Frontal cortex (tissue), 4 donors: Measurements from ENCODE around the gene MAP2K1. TPM values are rescaled to one million over a fixed set of nuclear protein-coding genes. Genes with fewer than 3 reads are reported as not detected.
"Not testable (repeated sequence)": the region's sequence is repeated elsewhere in the genome, so short reads cannot be mapped to it uniquely, and the experiment has no call there.

ENCODE experiments used
- DNase-seq, 2 donors: peaks; one replicate each; pipeline ENCODE4 v3.0.0; 2012; ENCODE audit warnings: low spot score in 2 of 2
- FAIRE-seq: peaks from 2 replicates; lab custom pipeline; 2012; peaks lifted over from hg19 to GRCh38; lab: Jason Lieb, UNC
- total RNA-seq: library from RNA; depleted of rRNA; stranded (reverse); fragments of >200 nt; gene quantifications from one replicate; pipeline ENCODE4 v1.2.3, GENCODE V29; 2014
- donor health status: control.
- donor health status: control.
- donor health status: control.

The MAP2K1 gene
- total RNA-seq, 1 donor from 2014 or later, result 31.0 TPM

DNA sequence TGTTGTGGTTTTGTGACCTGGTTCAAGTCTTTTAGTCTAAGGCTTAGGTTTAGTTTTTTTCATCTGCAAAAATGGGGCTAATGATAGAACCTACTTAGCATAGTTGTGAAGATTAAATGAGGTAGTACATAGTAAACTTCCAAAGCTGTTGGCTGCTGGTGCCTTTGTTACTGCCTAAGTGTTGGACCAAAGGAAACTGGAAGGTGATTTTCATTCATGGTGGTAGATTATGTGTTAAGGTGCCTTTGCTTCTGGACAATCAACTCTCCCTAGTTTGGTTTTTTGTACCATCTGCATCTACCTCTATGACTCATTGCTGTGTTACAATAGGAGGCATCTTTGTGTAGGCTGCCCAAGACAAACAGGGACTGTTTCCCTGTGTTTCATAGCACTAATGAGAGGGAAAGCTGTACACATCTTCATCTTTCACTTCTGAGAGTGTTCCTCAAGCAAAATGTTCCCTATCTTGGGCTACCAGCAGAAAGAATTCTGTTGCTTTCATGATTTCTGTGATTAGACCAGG is 3.2 kb downstream of the MAP2K1 start:
- DNase-seq (no peak), FAIRE-seq (no peak)

DNA sequence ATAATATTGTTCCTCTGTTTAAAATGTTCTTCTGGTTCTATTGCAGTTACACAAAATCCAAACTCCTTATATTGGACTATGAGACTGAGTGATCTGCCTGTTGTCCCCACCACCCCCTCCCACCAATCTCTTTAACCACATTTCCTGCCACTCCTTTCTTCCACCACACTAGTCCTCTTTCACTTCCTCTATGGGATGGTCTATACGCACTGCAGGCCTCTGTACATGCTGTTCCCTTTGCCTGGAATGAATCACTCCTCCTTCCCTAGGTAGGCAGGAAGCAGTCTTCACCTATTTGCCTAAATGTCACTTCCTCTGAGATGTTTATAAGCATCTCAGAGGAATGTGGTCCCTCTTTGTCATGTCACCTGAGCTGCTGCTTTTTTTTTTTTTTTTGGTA is 4.0 kb downstream of the MAP2K1 start:
- FAIRE-seq, result no peak
- no peak for DNase-seq

DNA sequence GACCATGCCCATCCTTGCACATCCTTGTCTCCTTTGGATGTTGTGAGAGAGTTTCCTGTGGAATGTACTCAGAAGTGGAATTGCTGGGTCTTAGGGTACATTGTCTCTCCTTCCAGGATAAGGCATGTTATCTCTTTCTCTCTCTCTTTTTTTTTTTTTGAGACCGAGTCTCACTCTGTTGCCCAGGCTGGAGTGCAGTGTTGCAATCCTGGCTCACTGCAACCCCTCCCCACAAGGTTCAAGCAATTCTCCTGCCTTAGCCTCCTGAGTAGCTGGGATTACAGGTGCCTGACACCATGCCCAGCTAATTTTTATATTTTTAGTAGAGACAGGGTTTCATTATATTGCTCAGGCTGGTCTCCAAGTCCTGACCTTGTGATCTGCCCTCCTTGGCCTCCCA is 6.3 kb downstream of the MAP2K1 start:
- DNase-seq, FAIRE-seq: not testable (repeated sequence)

DNA sequence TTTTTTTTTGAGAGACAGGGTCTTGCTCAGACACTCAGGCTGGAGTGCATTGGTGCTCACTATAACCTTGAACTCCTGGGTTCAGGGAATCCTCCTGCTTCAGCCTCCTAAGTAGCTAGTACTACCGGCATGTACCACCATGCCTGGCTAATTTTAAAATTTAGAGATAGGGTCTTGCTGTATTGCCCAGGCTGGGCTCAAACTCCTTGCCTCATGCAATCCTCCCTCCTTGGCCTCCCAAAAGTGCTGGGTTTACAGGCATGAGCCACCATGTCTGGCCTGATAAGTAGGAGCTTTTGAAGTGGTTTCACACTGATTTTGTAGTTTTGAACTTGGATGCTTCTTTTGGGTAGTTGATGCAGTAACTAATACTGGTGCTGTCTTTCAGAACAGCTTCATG is 7.8 kb downstream of the MAP2K1 start:
- FAIRE-seq (no peak), DNase-seq (no peak)

DNA sequence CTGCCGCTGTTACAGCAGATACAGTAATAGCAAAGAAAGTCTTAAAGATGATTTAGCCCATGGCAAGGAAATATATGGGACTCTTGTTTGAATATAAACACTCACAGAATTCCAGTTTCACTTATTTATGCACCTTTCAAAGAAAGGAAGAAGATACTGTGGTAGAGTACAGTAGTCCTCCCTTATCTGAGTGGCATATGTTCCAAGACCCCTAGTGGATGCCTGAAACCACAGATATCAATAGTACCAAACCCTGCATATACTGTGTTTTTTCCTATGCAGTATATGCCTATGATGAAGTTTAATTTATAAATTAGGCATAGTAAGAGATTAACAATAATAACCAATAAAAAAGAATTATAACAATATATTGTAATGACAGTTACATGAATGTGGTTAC is 8.2 kb downstream of the MAP2K1 start:
- FAIRE-seq (no peak), DNase-seq (no peak)

DNA sequence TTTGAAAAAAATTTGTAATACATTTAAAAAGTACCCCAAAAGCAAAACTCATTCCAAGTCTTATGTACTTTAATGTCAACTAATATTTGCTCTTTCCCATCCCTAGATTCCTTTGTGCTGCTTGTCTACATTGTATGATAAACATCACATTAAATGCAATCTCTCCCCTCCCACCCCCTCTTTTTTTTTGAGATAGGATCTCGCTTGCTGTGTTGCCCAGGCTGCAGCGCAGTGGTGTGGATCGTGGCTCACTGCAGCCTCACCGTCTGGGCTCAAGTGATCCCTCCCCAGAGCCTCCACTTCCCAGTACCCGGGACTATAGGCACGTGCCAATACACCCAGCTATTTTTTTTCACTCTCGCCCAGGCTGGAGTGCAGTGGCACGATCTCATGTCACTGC is 12.6 kb downstream of the MAP2K1 start:
- no peak for DNase-seq
- FAIRE-seq, result no peak

DNA sequence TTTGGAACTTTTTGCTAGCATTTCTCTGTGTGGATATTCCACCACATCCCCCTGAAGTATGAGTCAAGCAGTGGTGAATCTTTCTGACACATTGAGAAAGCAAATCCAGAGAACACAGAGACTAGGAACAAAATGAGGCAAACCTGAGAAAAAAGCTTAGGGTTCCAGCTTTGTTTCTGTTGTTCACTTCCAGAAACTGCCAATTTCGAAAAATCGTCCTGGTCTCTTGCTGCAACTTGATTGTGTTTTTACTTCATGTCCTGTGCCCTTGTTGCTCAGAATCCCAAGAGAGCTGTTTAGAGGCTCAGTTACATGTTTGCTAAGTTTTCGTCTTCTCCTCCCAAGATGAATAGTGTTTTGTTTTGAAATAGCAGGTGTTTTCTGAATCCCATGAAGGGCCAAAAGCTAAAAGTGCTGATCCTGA is 13.7 kb downstream of the MAP2K1 start:
- no peak for FAIRE-seq
- no peak for DNase-seq

DNA sequence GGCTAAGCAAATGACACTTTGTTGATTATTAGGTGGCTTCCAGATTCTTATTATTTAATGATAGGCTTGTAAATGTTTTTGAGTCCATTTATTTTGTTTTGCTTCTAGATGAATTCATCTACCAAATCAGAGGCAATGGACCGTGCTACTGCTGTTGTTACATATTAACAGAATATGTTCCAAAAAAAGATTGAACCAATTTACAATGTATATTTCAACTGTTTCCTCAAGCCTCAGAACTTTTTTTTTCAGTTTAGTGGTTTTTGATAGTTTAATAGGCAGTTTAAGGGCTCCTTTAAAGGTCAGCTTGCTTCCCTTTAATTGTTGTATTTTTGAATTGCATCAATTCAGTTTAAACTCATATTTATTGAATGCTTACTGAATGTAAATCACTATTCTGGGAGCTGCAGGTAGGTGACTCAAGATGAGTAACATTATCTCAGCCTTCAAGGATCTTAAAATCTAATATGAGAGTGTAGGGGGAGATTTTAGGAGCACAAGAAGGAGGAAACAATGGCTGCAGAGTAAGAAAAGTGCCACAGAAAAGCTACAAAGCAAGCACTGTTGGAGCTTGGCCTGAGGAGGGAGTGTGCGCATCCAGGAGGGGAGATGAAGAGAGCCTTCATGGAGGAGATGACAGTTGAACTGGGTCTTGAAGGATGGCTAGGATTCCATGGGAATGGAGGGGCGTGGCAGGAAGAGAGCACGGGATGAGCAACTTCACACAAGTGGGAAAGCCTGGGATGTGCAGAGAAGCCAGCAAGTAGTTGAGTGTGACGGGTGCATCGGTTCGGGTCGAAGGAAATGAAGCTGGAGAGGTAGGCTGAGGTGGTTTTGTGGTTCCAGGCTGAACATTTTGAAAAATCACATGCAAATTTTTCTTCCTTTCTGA is 14.7 kb downstream of the MAP2K1 start:
- no peak for FAIRE-seq
- DNase-seq, result no peak

DNA sequence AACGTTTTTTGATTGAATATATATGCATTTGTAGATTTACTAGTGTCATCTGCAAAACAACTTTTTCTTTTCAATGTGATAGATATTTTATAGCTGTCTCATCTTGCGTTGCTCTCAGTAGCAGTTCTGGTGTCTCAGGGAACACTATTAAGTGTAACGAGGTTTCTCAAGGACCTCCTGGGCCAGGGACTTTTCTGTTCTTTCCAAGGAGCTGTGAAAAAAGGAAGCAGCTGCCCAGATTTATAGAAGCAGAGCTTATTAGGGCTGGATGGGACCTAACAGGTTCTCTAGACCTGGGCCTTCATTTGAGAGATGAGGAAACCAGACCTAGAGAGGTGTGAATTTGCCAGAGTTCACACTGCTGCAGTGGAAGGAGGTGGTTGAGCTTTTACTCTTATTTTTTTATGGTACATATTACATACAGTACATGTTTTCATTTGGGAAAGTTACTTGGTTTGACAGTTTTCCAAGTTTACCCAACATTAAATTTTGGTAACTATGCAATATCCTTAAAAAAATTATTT is 16.1 kb downstream of the MAP2K1 start:
- DNase-seq (no peak), FAIRE-seq (no peak)

DNA sequence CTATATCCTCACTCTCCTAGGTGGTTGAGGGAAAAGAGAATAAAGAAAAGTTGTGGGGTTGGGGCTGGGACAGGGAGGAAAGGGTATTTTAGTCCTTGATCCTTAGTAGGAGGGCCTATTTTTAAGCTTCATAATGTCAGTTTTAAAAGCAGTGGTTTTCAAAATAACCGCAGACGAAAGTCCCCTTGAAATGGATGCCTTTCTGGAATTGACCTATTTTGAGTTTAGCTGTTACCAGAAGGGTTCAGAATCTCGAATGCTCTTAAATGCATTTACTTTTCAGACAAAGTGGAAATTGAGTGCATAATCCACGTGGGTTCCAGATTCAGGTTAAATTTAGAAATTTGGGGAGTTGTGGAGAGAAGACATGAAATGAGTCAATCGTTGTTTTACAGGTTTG is 16.6 kb downstream of the MAP2K1 start:
- no peak for FAIRE-seq
- no peak for DNase-seq

DNA sequence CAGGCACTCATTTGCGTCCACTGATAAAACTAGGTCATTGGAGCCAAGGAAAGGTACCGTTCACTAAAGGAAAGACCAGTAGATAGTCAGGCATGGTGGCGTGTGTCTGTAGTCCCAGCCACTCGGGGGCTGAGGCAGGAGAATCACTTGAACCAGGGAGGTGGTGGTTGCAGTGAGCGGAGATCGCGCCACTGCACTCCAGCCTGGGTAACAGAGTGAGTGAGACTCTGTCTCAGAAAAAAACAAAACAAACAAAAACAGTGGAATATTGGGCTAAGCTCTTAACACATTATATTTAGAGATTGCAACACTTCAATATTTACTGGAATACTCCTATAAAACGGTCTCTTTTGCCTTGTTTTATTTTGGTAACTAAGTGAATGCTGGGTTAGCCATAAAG is 17.4 kb downstream of the MAP2K1 start:
- no peak for FAIRE-seq
- DNase-seq, result no peak

DNA sequence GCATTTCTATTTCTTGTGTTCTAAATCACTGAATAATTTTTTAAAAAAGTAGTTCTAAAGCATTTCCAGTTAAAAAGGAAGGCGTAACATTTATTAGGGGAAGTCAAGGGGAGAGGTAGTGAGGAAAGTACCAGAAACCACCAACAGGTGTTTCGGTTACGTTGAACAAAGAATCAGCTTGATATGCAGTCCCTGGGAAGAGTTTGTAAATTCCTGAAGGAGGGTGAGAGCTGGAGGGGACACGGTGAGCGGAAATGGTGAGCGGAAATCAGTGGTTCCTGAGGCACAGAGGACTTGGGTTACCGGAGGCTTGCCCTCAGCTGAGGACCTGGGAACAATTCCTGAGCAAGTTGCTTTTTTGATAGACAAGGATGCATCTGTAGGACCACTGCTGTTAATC is 17.8 kb downstream of the MAP2K1 start:
- DNase-seq (no peak), FAIRE-seq (no peak)

DNA sequence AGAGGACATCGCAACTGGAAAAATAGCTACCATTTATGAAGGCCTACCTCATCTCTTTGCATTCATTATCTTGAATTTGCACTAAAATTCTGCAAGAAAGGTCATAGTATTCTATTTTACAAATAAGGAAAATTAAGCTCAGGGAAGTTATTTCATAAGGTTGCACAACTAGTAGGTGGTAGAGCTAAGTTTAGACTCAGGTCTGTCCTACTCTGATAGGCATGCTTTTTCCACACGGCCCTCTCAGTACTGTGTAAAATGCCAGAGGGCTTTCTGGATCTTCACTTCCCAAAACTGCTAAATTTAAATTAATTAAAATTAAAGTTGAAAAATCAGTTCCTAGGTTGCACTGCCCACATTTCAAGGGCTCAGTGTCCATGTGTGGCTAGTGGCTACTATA is 18.3 kb downstream of the MAP2K1 start:
- DNase-seq, result no peak
- no peak for FAIRE-seq

DNA sequence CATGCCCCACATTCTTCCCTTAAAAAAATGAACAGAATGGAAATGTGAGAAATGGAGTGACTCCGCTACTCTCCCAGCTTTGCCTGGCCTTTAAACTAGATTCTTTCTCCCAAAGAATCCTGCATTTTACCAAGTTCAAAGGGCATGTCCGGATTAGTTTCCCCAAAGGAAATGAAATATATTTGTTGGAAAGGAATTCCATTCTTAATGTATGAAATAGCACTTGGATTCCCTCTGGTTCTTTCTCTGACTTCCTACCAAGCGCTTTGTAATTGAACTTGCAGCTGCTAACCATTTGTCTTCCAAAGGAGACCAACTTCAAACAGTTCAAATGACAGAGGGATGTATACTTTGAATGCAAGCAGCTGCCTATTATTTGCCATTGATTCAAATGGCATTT is 18.9 kb downstream of the MAP2K1 start:
- no peak for FAIRE-seq
- DNase-seq, result no peak

DNA sequence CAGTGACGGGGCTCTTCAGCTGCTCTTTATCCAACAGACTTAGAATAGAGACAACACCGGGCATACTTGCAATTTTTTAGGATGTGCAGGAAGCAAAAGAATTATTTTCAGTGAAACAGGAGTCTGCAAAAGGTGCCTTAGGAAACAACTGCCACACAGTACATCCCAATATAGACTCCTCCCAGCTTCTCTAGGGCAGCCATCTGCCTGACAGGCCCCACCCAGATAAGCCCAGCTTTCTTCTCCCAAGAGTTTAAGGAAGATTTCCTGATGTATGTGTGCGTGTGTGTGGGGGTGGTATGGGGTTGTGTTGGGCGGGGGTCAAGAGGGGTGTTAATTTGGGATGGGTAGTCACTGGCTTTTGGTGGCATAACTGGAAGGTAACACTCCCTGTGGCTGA is 21.5 kb downstream of the MAP2K1 start:
- DNase-seq, result no peak
- no peak for FAIRE-seq

DNA sequence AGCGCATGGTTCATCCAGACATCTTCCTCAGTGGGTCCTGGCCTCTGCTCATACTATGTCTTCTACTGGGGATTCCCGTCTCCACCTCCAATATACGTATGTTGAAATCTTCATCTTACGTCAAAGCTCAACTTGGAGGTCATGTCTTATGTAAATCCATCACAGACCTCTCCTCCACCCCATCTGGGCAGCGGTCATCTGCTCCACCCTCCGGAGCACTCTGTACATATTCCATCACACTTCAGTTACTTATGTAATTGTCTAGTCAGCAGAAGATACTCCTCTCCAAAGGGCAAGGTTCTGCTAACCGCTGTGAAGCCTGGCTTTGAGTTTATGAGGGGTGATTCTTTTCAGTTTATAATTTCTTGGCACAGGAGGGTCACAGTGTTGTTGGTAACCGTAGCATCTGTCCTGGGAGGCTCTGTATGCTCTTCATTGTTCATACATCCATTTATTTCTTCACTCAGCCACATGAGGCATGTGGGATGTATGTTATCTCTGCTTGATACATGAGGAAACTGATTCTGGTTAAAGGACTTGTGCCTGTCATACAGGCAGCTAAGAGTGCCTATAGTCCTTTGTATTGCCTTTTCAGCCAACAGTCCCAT is 22.1 kb downstream of the MAP2K1 start:
- FAIRE-seq (no peak), DNase-seq (no peak)

DNA sequence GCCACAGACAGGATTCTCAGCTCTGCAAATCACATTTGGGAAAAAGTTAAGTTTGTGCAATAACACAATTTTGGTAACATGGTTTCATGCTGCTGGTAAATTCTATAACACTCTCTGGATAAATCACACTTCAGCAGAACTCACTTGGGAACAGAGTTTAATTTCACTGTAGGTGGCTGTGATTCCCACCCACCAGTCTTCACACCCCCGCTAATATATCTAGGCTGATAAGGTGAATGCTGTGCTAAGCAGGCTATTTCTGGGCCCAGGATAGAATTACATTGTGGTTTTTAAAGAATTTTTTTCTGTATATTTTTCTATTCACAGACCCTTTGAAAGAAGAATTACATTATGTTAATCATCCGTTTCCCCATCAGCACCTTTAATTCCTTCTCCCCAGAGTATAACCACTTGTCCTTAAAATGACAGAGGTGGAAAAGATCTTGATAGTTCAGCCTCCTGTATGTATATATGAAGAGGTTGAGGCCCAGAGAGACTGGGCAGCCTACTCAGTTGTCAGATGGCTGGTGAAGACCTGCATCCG is 22.9 kb downstream of the MAP2K1 start:
- no peak for DNase-seq
- no peak for FAIRE-seq

DNA sequence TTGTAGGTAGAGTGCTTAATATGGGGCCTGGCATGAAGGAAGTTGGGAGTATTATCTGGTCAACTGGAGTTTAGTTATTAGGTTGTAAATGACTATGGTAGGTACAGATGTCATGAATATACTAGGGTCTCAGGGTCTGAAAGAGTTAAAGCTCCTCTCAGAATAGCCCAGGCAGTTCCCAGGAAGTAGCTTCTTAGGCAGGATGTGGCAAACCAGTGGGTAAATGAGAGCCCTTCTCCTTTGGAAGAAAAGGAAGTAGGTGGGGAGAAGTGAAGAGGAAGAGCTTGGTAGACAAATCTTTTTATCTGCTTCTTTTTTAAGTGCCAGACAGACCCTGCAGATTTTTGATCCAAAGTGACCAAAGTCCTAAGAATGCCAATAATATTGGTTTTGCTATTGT is 24.5 kb downstream of the MAP2K1 start:
- no peak for FAIRE-seq
- DNase-seq, result no peak

DNA sequence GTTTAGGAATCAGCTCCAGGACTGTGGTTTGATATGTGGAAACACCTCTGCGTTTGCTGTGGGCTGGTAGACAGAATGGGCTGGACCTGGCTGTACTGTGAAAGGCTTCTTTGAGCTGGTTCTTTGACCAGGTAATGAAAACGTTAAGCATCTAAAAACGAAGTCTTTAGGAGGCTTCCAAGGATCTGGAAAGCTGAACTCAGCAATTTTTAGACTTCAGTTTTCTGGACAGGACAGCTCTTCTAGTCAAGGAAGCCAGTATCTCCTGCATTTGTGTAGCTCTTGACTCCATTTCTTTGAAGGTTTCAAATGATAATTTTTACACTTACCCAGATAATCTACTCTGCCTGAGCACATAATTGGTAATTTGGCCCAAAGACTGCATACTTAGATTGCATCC is 25.5 kb downstream of the MAP2K1 start:
- DNase-seq (no peak), FAIRE-seq (no peak)

DNA sequence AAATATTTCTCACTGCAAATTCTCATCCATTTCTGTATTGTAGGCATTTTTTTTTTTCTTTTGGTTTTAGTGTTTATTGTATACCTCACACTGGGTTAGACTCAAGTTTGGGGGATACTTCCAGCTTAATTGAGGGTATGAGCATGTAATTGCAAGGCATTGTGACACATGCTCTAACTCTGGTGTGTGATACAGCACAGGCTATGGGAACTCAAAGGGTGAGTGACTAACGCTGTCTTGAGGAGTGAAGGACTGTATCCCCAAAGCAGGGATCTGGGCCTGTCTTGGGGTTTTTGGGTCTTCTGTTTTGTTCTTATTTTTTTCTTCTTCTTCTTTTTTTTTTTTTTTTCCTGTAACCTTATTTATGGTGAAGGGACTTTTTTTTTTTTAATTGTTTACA is 26.9 kb downstream of the MAP2K1 start:
- no peak for DNase-seq
- no peak for FAIRE-seq

DNA sequence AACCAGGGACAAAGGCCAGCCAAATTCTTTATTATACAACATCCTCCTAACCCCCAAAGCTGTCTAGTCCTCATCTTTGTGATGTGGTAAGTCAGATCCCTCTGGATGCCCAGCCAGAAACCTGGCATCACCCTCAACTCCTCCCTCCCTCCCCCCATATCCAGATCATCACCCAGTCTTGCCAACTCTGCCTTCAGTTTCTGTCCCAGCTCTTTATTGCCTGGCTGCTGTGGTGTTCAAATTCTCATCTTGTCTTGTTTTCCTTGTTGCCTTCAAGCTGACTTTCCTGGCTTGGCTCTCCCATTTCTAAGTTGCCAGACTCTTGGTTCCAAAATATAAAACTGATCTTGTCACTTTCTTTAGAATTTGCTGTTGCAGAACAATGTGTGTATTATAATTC is 28.6 kb downstream of the MAP2K1 start:
- DNase-seq (no peak), FAIRE-seq (no peak)
